Measurements from ENCODE around the gene CAPN1. TPM values are rescaled to one million over a fixed set of nuclear protein-coding genes. Genes with fewer than 3 reads are reported as not detected.
A peak's percentile ranks its signal among the peaks of the same experiment; 100 is the strongest.
"Not testable (repeated sequence)": the region's sequence is repeated elsewhere in the genome, so short reads cannot be mapped to it uniquely, and the experiment has no call there.

CAPN1 gene
- total RNA-seq, 6 donors from 2014 or later: 152 to 327 (median 235) TPM

- Histone ChIP-seq H3K4me3 (no peak overlapping the region), H3K9me3 (no peaks in the 10 kb centered on the region), H3K27ac (no peak overlapping the region), H3K27me3 (no peaks in the 10 kb centered on the region), H3K36me3 (no peaks in the 10 kb centered on the region), H3K4me1 (no peaks in the 10 kb centered on the region)
- no peak for TF ChIP-seq POLR2AphosphoS5 (IDR thresholded peaks at IDR 0.05)
- TF ChIP-seq POLR2A (IDR thresholded peaks at IDR 0.05): no peak
- no peak for TF ChIP-seq CTCF (IDR thresholded peaks at IDR 0.05)
- no peak for TF ChIP-seq EP300 (IDR thresholded peaks at IDR 0.05)
- DNase-seq (no peak), ATAC-seq (ENCODE audit: low FRiP score in 2 of 2) (peak in 1 of 2 donors; percentile 37)
Observed at GRCh38 chr11:65241692-65242091, 60.0 kb downstream of the CAPN1 start.

- Histone ChIP-seq H3K27ac (no peak overlapping the region), H3K36me3 (no peaks in the 10 kb centered on the region), H3K4me1 (no peaks in the 10 kb centered on the region), H3K9me3 (no peaks in the 10 kb centered on the region), H3K4me3 (no peak overlapping the region), H3K27me3 (no peaks in the 10 kb centered on the region)
- TF ChIP-seq POLR2A (IDR thresholded peaks at IDR 0.05) (no peak), CTCF (IDR thresholded peaks at IDR 0.05) (no peak), POLR2AphosphoS5 (IDR thresholded peaks at IDR 0.05) (no peak), EP300 (IDR thresholded peaks at IDR 0.05) (no peak)
- ATAC-seq (ENCODE audit: low FRiP score in 2 of 2) (no peak), DNase-seq (no peak)
- 80 to 90% methylated on average over 6 of the region's 6 CpGs for WGBS, 2 donors
Observed at GRCh38 chr11:65242389-65242788, 60.7 kb downstream of the CAPN1 start.

GRCh38 chr11:65243797-65244196, 62.1 kb downstream of the CAPN1 start:
- no peaks in the 10 kb centered on the region for H3K27me3 ChIP-seq
- no peaks in the 10 kb centered on the region for H3K9me3 ChIP-seq
- TF ChIP-seq CTCF (IDR thresholded peaks at IDR 0.05) (no peak), POLR2AphosphoS5 (IDR thresholded peaks at IDR 0.05) (no peak), POLR2A (IDR thresholded peaks at IDR 0.05) (no peak), EP300 (IDR thresholded peaks at IDR 0.05) (no peak)
- no peak for ATAC-seq (ENCODE audit: low FRiP score in 2 of 2)
- DNase-seq: no peak
- H3K4me1 ChIP-seq: no peaks in the 10 kb centered on the region
- 71 to 76% methylated on average over 4 of the region's 4 CpGs for WGBS, 2 donors
- H3K4me3 ChIP-seq: no peak overlapping the region
- H3K36me3 ChIP-seq: no peaks in the 10 kb centered on the region
- no peak overlapping the region for H3K27ac ChIP-seq

GRCh38 chr11:65245046-65245445, 63.3 kb downstream of the CAPN1 start:
- H3K36me3 ChIP-seq; H3K27me3 ChIP-seq; ATAC-seq (ENCODE audit: low FRiP score in 2 of 2); H3K9me3 ChIP-seq; DNase-seq; H3K27ac ChIP-seq; H3K4me1 ChIP-seq; H3K4me3 ChIP-seq: not testable (repeated sequence)
- 93 to 94% methylated on average over 8 of the region's 8 CpGs for WGBS, 2 donors

- 79 to 81% methylated on average over 4 to 5 of the region's 5 CpGs for WGBS, 2 donors
- no peak overlapping the region for H3K27ac ChIP-seq
Observed at GRCh38 chr11:65246506-65246905, 64.8 kb downstream of the CAPN1 start.

GRCh38 chr11:65248184-65248710, 66.5 kb downstream of the CAPN1 start:
- WGBS, 2 donors: 74 to 91% methylated on average over 8 to 9 of the region's 9 CpGs
- H3K4me3 ChIP-seq; ATAC-seq (ENCODE audit: low FRiP score in 2 of 2); DNase-seq; H3K27ac ChIP-seq; H3K36me3 ChIP-seq; H3K9me3 ChIP-seq; H3K27me3 ChIP-seq; H3K4me1 ChIP-seq: not testable (repeated sequence)

More at GRCh38 chr11:65246506-65246905, 64.8 kb downstream of the CAPN1 start:
- no peaks in the 10 kb centered on the region for H3K27me3 ChIP-seq
- H3K4me3 ChIP-seq: no peak overlapping the region
- TF ChIP-seq POLR2A (IDR thresholded peaks at IDR 0.05) (no peak), POLR2AphosphoS5 (IDR thresholded peaks at IDR 0.05) (no peak), EP300 (IDR thresholded peaks at IDR 0.05) (no peak), CTCF (IDR thresholded peaks at IDR 0.05) (no peak)
- DNase-seq (no peak), ATAC-seq (ENCODE audit: low FRiP score in 2 of 2) (no peak)
- H3K9me3 ChIP-seq: no peaks in the 10 kb centered on the region
- no peaks in the 10 kb centered on the region for H3K4me1 ChIP-seq
- H3K36me3 ChIP-seq: no peaks in the 10 kb centered on the region

Data from upper lobe of left lung (tissue), 6 donors.